ENCODE results near the gene RIN3.

The RIN3 gene

GRCh38 chr14:92516344-92516965 is 2.9 kb downstream of the RIN3 start:
- DNase-seq (ENCODE audit: low read depth): no peak
- in situ Hi-C loops (cut with HindIII; ENCODE audit: low sequenced_read_pairs): no loop called here
- TF ChIP-seq, protein P1, sequence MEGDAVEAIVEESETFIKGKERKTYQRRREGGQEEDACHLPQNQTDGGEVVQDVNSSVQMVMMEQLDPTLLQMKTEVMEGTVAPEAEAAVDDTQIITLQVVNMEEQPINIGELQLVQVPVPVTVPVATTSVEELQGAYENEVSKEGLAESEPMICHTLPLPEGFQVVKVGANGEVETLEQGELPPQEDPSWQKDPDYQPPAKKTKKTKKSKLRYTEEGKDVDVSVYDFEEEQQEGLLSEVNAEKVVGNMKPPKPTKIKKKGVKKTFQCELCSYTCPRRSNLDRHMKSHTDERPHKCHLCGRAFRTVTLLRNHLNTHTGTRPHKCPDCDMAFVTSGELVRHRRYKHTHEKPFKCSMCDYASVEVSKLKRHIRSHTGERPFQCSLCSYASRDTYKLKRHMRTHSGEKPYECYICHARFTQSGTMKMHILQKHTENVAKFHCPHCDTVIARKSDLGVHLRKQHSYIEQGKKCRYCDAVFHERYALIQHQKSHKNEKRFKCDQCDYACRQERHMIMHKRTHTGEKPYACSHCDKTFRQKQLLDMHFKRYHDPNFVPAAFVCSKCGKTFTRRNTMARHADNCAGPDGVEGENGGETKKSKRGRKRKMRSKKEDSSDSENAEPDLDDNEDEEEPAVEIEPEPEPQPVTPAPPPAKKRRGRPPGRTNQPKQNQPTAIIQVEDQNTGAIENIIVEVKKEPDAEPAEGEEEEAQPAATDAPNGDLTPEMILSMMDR (IDR thresholded peaks at IDR 0.05; ENCODE audit: low read depth, low read length, missing control alignments): no peak
- no peak overlapping the region for H3K4me3 ChIP-seq (ENCODE audit: low read depth, low read length)

GRCh38 chr14:92516966-92517506 is 3.5 kb downstream of the RIN3 start:
- in situ Hi-C loops (cut with HindIII; ENCODE audit: low sequenced_read_pairs): no loop called here
- no peak for DNase-seq (ENCODE audit: low read depth)
- H3K4me3 ChIP-seq (ENCODE audit: low read depth, low read length): no peak overlapping the region
- TF ChIP-seq, protein P1 (IDR thresholded peaks at IDR 0.05; ENCODE audit: low read depth, low read length, missing control alignments): no peak

DNA sequence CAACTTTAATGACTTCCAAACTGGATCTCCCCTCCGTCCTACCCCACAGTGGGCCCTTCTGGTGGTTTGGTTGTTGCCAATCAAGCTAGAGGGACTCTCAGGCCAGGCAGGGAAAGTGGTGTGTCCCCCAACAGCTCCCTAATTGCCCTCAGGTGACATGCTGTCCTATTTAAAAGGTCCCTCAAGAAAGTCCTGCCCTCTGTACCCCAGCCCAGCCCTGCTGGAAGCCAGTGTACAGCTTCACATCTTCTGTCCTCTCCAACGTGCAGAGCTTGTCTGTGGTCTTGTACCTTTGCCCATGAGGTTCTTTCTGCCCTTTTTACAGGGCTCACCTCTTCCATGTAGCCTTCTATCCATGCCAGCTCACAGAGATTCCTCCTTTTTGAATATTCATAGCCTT is 4.2 kb downstream of the RIN3 start:
- no peak overlapping the region for H3K4me3 ChIP-seq (ENCODE audit: low read depth, low read length)
- in situ Hi-C loops (cut with HindIII; ENCODE audit: low sequenced_read_pairs): no loop called here
- TF ChIP-seq, protein P1 (IDR thresholded peaks at IDR 0.05; ENCODE audit: low read depth, low read length, missing control alignments): no peak
- no peak for DNase-seq (ENCODE audit: low read depth)

DNA sequence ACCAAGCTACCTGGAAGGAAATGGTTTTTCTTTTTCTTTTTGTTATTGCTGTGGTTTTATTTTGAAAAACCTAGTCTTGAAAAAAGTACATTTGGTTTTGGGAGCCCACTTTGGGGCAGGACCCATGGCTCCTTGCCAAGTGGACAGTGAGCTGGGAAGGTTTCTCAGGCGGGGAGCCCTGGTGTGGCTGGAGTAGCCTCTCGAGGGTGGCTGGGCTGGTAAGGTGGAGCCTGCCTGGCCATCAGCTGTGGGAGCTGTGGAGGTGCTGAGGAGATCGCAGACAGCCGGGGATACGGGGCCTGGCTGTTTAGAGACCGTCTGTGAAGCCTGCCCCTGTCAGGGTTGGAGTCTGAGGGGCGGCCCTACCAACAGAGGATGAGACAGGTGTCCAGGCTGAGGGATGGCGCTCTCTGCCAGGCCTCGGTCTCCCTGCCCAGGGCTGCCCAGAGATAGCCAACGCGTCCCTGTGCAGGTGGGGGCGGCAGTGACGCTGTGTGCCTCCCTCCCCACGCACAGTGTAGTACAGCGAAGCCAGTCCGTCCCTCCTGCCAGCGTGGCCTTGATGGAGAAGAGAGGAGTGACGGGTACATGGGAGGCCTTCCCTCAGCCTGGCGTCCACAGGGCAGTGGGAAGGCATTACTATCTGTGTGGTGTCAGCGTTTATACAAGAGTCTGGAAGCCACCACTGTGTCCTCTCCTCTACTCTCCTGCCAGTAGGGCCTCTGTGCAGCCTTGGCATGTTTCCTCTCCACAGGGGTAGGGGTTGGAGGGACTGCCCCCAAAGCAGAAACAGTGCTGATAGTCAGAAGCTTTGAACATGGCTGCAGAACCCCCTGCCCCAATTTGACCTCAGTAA is 5.9 kb downstream of the RIN3 start:
- in situ Hi-C loops (cut with HindIII; ENCODE audit: low sequenced_read_pairs): loop anchor here (10.0 kb wide), 1 partner anchor 55 kb away; no protein-coding TSS in a partner anchor
- no peak overlapping the region for H3K4me3 ChIP-seq (ENCODE audit: low read depth, low read length)
- TF ChIP-seq, protein P1 (IDR thresholded peaks at IDR 0.05; ENCODE audit: low read depth, low read length, missing control alignments): no peak
- DNase-seq (ENCODE audit: low read depth): no peak

GRCh38 chr14:92520102-92521057 is 6.8 kb downstream of the RIN3 start:
- TF ChIP-seq, protein P1 (IDR thresholded peaks at IDR 0.05; ENCODE audit: low read depth, low read length, missing control alignments): no peak
- no peak for DNase-seq (ENCODE audit: low read depth)
- in situ Hi-C loops (cut with HindIII; ENCODE audit: low sequenced_read_pairs): loop anchor here (10.0 kb wide), 1 partner anchor 54 kb away; no protein-coding TSS in a partner anchor
- H3K4me3 ChIP-seq (ENCODE audit: low read depth, low read length): no peak overlapping the region

GRCh38 chr14:92521058-92521415 is 7.5 kb downstream of the RIN3 start:
- in situ Hi-C loops (cut with HindIII; ENCODE audit: low sequenced_read_pairs): loop anchor here (10.0 kb wide), 1 partner anchor 54 kb away; no protein-coding TSS in a partner anchor
- no peak for DNase-seq (ENCODE audit: low read depth)
- H3K4me3 ChIP-seq (ENCODE audit: low read depth, low read length): no peak overlapping the region
- TF ChIP-seq, protein P1 (IDR thresholded peaks at IDR 0.05; ENCODE audit: low read depth, low read length, missing control alignments): no peak

Measured in astrocyte of the cerebellum (primary cell).